ENCODE measurements around the gene S100A13.

The S100A13 gene

DNA sequence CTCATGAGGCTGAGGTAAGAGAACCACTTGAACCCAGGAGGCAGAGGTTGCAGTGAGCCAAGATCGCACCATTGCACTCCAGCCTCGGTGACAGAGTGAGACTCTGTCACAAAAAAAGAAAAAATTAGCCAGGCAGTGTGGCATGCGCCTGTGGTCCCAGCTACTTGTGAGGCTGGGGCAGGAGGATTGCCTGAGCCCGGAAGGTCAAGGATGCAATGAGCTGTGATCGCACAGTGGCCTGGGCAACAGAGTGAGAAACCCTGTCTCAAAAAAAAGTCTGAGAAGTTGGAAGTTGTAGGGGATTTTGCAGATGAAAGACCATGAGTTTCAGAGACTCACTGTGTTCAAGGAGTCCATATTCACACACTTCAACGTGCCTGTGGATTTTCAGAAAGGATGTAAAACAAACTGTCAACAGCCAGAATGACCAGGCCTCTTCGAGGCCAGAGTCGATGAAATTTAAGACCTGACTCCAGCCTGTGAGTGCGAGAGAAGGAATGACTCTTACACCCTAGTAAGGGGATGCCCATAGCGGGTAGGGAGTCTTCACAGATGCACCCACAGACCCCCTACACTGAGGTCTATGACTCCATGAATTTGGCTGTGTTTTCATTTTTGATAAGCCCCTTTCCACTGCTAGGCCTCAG is 2.2 kb downstream of the S100A13 start:
- DNase-seq = no peak

DNA sequence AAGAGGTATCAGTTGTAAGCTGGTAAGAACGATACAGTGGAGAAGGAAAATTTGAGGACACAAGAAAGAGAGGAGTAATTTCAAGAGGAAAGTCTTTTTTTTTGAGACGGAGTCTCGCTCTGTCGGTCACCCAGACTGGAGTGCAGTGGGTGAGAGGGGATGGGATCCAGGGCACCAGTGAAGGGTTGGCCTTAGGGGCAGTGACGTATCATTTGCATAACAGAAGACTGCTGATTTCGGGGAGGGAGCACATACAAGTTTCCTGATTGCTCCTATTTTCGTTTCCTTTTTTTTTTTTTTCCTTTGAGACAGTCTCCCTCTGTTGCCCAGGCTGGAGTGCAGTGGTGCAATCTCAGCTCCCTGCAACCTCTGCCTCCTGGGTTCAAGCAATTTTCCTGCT is 4.2 kb downstream of the S100A13 start:
- no peak for DNase-seq

DNA sequence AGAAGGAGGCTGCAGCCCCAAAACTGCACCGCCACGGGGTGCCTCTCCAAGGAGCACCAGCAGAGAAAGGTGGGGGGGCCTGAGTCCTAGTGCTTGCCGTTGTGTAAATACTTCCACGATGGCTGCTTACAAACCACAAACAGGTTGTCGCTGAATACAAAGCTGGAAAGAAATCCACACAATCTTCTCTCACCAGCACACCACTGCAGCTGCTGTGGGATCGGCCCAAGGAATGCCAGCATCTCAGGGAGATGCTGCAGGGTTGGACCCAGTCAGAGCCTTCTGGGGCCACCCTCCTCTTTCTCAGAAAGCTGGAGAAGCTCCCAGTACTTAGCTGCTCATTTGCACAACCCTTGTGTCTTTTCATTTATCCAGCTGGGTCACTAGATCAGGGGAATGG is 8.1 kb downstream of the S100A13 start:
- no peak for DNase-seq

GRCh38 chr1:153617663-153618062 is 9.6 kb downstream of the S100A13 start:
- DNase-seq = peak; percentile 72

- no peak for DNase-seq
These were observed 10.4 kb downstream of the S100A13 start for GRCh38 chr1:153616917-153617311.

DNA sequence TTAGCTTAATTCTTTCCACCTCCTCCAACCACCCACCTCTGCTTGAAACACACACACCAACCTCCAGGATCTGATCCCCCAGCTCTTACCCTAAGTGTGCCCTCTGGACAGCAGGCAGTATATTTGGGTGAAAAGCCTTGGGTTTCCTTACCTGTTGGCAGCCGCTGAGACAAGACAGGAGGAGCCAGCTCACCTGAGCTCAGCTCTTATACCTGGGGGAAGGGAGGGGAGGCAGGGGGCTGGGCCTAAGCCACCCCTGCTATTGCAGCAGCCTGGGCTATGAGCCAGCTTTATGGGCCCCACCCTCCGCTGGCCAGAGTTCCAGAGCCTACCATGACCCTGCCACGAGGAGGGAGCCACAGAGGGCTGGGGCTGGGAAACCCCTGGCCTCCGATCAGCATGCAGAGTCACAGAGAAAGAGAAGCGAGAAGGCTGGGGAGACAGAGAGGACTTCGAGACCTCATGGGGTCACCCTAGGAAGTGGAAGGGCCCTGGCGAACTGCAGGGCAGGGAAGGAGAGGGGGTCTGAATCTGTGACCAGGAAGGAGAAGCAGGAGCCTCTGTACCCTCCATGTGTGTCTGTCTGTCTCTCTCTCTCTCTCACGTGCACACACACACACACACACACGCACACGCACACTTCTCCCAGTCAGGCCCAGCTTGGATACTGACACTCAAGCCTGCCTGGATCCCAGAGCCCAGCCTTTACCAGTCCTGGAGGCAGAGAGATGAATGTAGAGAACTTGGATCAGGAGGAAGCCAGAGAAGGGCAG is 11.0 kb downstream of the S100A13 start, which contains the start of gene S100A14:
Gene S100A14, minus strand, starts transcription at position 182 of the 773 bp plus-strand sequence. CDS start 467 bp downstream, outside the sequence.
- no peak for DNase-seq

- DNase-seq = no peak
These were observed 11.9 kb downstream of the S100A13 start for GRCh38 chr1:153615406-153615805.

GRCh38 chr1:153614906-153615305 is 12.4 kb downstream of the S100A13 start:
- DNase-seq = no peak

DNA sequence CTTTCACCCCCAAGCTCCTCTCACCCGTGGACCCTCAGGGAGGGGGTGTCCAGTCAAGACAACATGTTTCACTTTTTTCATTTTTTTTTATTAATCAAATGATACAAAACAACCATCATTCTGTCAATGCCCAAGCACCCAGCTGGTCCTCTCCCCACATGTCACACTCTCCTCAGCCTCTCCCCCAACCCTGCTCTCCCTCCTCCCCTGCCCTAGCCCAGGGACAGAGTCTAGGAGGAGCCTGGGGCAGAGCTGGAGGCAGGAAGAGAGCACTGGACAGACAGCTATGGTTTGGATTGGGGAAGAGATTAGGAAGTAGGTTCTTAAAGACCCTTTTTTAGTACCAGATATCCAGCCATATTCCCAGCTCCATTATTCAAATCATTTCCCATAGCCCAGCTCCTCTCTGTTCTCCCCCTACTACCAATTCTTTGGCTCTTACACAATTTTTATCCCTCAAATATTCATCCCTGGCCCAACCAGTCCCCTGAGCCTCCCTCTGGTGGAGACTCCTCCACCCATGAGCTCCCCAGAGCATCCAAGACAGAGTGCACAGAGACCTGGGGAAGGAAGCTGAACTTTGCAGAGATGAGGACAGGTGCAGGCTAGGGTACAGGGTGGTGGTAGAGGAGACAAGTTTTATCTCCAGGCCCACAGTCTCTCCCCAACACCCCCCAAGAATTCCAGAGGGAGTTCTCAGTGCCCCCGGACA is 13.0 kb downstream of the S100A13 start:
- no peak for DNase-seq

DNA sequence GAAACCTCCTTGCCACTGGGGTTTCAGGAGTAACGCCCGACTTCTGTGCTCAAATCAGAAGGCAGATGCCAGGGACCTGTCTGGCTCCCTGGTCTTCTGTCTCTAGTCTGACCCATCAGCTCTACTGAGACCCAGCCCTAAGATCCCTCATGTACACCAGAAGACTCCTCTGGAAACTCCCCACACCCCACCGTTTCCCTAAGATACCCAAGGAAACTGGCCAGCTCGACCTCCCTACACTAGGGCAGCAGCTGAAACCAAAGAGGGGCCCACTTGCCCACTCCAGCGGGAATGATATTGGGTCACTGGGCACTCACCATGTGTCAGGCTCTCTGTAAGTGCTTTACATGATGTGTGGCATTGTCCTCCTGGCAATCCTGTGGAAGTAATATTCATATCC is 13.9 kb downstream of the S100A13 start:
- no peak for DNase-seq

GRCh38 chr1:153612755-153613331 is 14.5 kb downstream of the S100A13 start, which contains the start of gene S100A16:
S100A16 (minus strand) TSS chr1:153613137; CDS start chr1:153608151, 4,986 bp downstream.
- no peak for DNase-seq

GRCh38 chr1:153612111-153612754 is 15.1 kb downstream of the S100A13 start:
- no peak for DNase-seq

DNA sequence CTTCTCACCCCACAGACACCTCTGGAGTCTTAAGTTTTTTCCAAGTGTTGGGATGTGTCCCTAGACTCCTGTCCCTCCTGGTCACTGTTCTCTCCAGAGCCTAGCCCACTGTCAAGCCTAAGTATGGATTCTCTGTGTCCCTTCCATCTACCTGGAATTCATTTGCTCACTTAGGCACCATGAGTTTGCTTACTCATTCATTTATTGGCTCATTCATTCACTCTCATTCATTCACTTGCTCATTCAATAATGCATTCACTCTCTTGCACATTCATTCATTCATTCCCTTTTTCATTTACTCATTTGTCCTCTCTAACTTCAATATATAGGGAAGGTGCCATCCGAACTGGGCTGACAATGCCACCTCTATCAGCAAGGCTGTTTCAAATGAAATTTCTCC is 15.9 kb downstream of the S100A13 start:
- DNase-seq = no peak

DNA sequence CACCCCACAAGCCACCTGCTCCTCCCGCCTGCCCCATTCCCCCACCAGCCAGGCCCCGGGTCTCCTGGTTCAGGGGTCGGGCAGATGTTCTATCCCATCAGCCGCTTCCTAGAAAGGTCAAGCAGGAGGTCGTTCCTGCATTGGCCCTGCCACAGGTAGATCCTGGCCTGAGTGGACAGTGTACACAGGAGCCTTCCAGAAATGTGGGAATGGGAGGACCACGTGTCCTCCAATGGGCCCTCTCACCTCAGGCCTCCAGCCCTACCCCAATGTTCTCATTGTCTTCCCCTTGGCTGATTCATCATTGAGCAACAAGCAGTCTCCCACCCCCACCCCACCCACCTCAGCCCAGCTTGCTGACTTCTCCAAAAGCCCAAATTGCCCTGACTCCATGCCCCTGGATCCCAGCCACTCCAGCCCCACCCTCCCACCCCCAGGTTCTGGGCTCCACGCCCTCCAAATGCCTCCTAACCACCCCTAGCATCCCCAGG is 16.4 kb downstream of the S100A13 start:
- no peak for DNase-seq

- DNase-seq = no peak
These were observed 17.0 kb downstream of the S100A13 start for GRCh38 chr1:153610334-153610733.

DNA sequence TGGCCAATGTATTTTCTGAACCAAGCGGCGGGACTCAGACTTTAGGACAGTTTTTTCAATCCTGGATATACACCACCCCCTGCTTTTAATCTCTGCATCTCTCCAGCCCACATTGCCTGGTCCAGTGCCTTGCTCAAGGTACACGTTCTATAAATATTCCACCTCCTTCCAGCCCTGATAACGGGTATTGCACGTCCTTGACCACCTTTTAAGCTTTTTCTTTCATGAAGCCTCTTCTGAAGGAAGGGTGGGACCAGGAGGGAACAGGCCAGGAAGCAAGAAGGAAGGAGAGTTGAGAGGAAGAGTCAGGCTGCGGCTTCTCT is 17.8 kb downstream of the S100A13 start:
- DNase-seq = no peak

DNA sequence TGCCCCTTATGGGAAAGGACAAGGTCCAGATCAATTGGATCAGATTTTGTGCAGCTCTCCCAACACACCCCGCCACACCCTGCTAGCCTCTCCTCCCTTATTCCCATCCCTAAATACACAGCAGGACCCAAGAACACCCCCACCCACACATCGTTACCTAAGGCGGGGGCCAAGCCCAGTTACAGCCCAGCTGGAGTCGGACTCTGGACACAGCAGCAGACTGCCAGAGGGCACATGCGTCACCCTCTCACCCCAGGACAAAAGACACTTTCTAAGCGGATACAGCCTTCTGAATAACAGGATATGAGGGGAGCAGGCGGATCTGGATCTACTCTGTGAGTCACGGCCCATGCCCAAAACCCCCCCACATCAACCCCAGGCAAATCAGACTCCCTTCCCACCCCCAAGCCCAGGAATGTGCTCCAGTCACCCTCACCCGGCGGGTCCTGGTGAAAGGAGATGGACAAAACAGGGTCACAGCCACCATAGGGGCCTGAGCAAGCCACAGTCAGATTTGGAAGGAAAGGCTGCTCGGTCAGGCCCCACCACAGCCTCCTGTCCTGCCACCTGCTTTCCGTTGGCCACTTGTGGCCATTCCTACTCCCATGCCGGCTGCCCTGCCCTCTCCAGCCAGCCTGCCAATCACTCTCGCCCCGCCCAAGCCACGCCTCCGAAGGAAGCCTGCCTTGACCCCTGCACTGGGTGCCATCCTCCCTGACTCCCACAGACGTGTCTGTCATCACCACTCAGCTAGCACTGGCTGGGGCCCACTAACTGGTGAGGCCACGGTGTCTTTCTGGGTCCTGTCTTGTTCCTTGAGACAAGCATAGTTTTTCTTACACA is 18.3 kb downstream of the S100A13 start:
- DNase-seq = no peak

GRCh38 chr1:153608089-153608682 is 19.1 kb downstream of the S100A13 start:
- DNase-seq = no peak

GRCh38 chr1:153607381-153607780 is 19.9 kb downstream of the S100A13 start:
- DNase-seq = no peak

GRCh38 chr1:153606194-153606593 is 21.1 kb downstream of the S100A13 start:
- DNase-seq = no peak

DNA sequence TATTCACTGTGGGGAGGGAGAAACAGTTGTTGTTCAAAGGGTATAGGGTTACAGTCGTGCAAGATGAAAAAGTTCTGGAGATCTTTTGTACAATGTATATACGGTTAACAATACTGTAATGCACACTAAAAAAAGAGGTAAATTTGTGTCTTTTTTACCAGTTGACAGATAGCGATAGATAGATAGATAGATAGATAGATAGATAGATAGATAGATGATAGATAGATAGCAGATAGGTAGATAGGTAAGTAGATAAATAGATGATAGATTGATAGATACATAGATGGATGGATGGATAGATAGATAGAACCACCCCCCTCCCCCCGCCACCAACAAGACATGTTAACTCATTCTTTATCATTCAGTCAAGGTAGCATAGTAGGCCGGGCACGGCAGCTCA is 24.6 kb downstream of the S100A13 start:
- no peak for DNase-seq
